GM19452 (cell line): ENCODE results near the gene UBE2F.

Experiments used
- ATAC-seq: cut with Tn5 transposase; IDR thresholded peaks from one replicate; pipeline ENCODE4 v1.9.1; 2021; ENCODE audit not compliant: unreplicated experiment

UBE2F gene

GRCh38 chr2:237966565-237967462, at the start of gene UBE2F:
UBE2F (plus strand) TSS chr2:237967014; CDS start chr2:237973108, 6,094 bp downstream.
- peak; percentile 96 for ATAC-seq

- ATAC-seq = no peak
Measured at GRCh38 chr2:237917696-237918374, 49.0 kb upstream of the UBE2F start.

- ATAC-seq = no peak
Measured at GRCh38 chr2:237919593-237919992, 47.2 kb upstream of the UBE2F start.

GRCh38 chr2:237920673-237921072, 46.1 kb upstream of the UBE2F start:
- no peak for ATAC-seq

GRCh38 chr2:237921967-237922492, 44.8 kb upstream of the UBE2F start:
- no peak for ATAC-seq

GRCh38 chr2:237922641-237923361, 44.0 kb upstream of the UBE2F start:
- ATAC-seq = no peak

- ATAC-seq = peak; percentile 82
Measured at GRCh38 chr2:237923481-237924163, 43.2 kb upstream of the UBE2F start.

- no peak for ATAC-seq
Measured at GRCh38 chr2:237924164-237924534, 42.7 kb upstream of the UBE2F start.

- no peak for ATAC-seq
Measured at GRCh38 chr2:237927135-237927534, 39.7 kb upstream of the UBE2F start.

GRCh38 chr2:237927986-237928385, 38.8 kb upstream of the UBE2F start:
- no peak for ATAC-seq

- no peak for ATAC-seq
Measured at GRCh38 chr2:237929979-237930378, 36.8 kb upstream of the UBE2F start.

- ATAC-seq = no peak
Measured at GRCh38 chr2:237931205-237931721, 35.6 kb upstream of the UBE2F start.

- no peak for ATAC-seq
Measured at GRCh38 chr2:237932731-237933131, 34.1 kb upstream of the UBE2F start.

- no peak for ATAC-seq
Measured at GRCh38 chr2:237934186-237934585, 32.6 kb upstream of the UBE2F start.

- ATAC-seq = no peak
Measured at GRCh38 chr2:237935740-237936452, 30.9 kb upstream of the UBE2F start.

- no peak for ATAC-seq
Measured at GRCh38 chr2:237939251-237939650, 27.6 kb upstream of the UBE2F start.

- ATAC-seq = no peak
Measured at GRCh38 chr2:237940828-237941227, 26.0 kb upstream of the UBE2F start.

- ATAC-seq = no peak
Measured at GRCh38 chr2:237941239-237941638, 25.6 kb upstream of the UBE2F start.

- no peak for ATAC-seq
Measured at GRCh38 chr2:237942513-237942899, 24.3 kb upstream of the UBE2F start.
